SK-N-SH treated with all-trans-retinoic acid at 6 μM for 48 hours (cell line): ENCODE data around the gene COL6A2.

Experiments
- ATAC-seq: fragments of 200-7000 bp; cut with Tn5 transposase; 3 replicates; pipeline ENCODE4 v1.9.1; 2020; ENCODE audit warnings: mild to moderate bottlenecking, moderate library complexity
- ARNTL ChIP-seq: fragments of 450-650 bp; formaldehyde crosslinking; IDR thresholded peaks from 2 replicates; pipeline ENCODE4 v1.5.0; 2020; ENCODE audit warnings: low read depth, mild to moderate bottlenecking, moderate library complexity, borderline replicate concordance
- BACH2 ChIP-seq: fragments of 250-450 bp; sonication (Bioruptor Pico); IDR thresholded peaks from 2 replicates; pipeline ENCODE4 v1.9.0; 2021; ENCODE audit warnings: mild to moderate bottlenecking, borderline replicate concordance
- CREB5 ChIP-seq: fragments of 250-450 bp; sonication (Bioruptor Pico); IDR thresholded peaks from 2 replicates; pipeline ENCODE4 v1.5.1; 2020; ENCODE audit warnings: low read depth, mild to moderate bottlenecking, moderate library complexity
- CSDC2 ChIP-seq: fragments of 250-450 bp; sonication (Bioruptor Pico); IDR thresholded peaks from 2 replicates; pipeline ENCODE4 v1.5.0; 2020; ENCODE audit warnings: mild to moderate bottlenecking, moderate library complexity
- CSRNP3 ChIP-seq: fragments of 250-450 bp; sonication (Bioruptor Pico); IDR thresholded peaks from 2 replicates; pipeline ENCODE4 v1.5.1; 2021; ENCODE audit warnings: mild to moderate bottlenecking, moderate library complexity
- ESRRG ChIP-seq: fragments of 250-450 bp; sonication (Bioruptor Pico); IDR thresholded peaks from 2 replicates; pipeline ENCODE4 v1.6.1; 2021; ENCODE audit warnings: mild to moderate bottlenecking
- GLIS3 ChIP-seq: fragments of 250-450 bp; sonication (Bioruptor Pico); IDR thresholded peaks from 2 replicates; pipeline ENCODE4 v1.5.0; 2020; ENCODE audit warnings: mild to moderate bottlenecking, moderate library complexity
- ISL1 ChIP-seq: fragments of 250-450 bp; sonication (Bioruptor Pico); IDR thresholded peaks from 2 replicates; pipeline ENCODE4 v2.1.2; 2022; ENCODE audit warnings: mild to moderate bottlenecking, moderate library complexity
- OSR1 ChIP-seq: fragments of 250-450 bp; sonication (Bioruptor Pico); IDR thresholded peaks from 2 replicates; pipeline ENCODE4 v1.8.0; 2022; ENCODE audit warnings: moderate library complexity, mild to moderate bottlenecking, inconsistent platforms
- PATZ1 ChIP-seq: fragments of 250-450 bp; sonication (Bioruptor Pico); IDR thresholded peaks from 2 replicates; pipeline ENCODE4 v1.8.0; 2020; ENCODE audit warnings: mild to moderate bottlenecking, moderate library complexity, borderline replicate concordance
- POU6F1 ChIP-seq: fragments of 250-450 bp; sonication (Bioruptor Pico); IDR thresholded peaks from 2 replicates; pipeline ENCODE4 v1.8.0; 2021; ENCODE audit warnings: low read depth, mild to moderate bottlenecking, moderate library complexity, borderline replicate concordance
- PPARA ChIP-seq: fragments of 250-450 bp; sonication (Bioruptor Pico); IDR thresholded peaks from 2 replicates; pipeline ENCODE4 v1.5.0; 2020; ENCODE audit warnings: mild to moderate bottlenecking, borderline replicate concordance
- RARB ChIP-seq: fragments of 250-450 bp; sonication (Bioruptor Pico); IDR thresholded peaks from 2 replicates; pipeline ENCODE4 v1.8.0; 2021; ENCODE audit warnings: mild to moderate bottlenecking, moderate library complexity
- SNAI2 ChIP-seq: fragments of 250-450 bp; sonication (Bioruptor Pico); IDR thresholded peaks from 2 replicates; pipeline ENCODE4 v1.5.0; 2020; ENCODE audit warnings: mild to moderate bottlenecking, moderate library complexity
- TCF4 ChIP-seq: fragments of 250-450 bp; sonication (Bioruptor Pico); IDR thresholded peaks from 2 replicates; pipeline ENCODE4 v1.8.0; 2021; ENCODE audit warnings: mild to moderate bottlenecking, moderate library complexity, borderline replicate concordance
- TOX ChIP-seq: fragments of 250-450 bp; sonication (Bioruptor Pico); IDR thresholded peaks from 2 replicates; pipeline ENCODE4 v1.8.0; 2021; ENCODE audit warnings: mild to moderate bottlenecking, moderate library complexity, borderline replicate concordance
- ZC3H10 ChIP-seq: fragments of 250-450 bp; sonication (Bioruptor Pico); IDR thresholded peaks from 2 replicates; pipeline ENCODE4 v1.5.1; 2021; ENCODE audit warnings: mild to moderate bottlenecking, moderate library complexity
- ZFP3 ChIP-seq: fragments of 250-450 bp; sonication (Bioruptor Pico); IDR thresholded peaks from 2 replicates; pipeline ENCODE4 v1.5.0; 2020; ENCODE audit warnings: mild to moderate bottlenecking, moderate library complexity
- ZFP30 ChIP-seq: fragments of 450-650 bp; formaldehyde crosslinking; IDR thresholded peaks from 2 replicates; pipeline ENCODE4 v1.5.0; 2022; ENCODE audit warnings: mild to moderate bottlenecking, moderate library complexity
- ZNF565 ChIP-seq: fragments of 450-650 bp; formaldehyde crosslinking; conservative IDR thresholded peaks from 2 replicates; pipeline ENCODE4 v1.5.0; 2020; ENCODE audit warnings: low read depth, mild to moderate bottlenecking, moderate library complexity
- ZNF70 ChIP-seq: fragments of 450-650 bp; formaldehyde crosslinking; IDR thresholded peaks from 2 replicates; pipeline ENCODE4 v1.5.0; 2020; ENCODE audit warnings: mild to moderate bottlenecking, moderate library complexity

Gene COL6A2

GRCh38 chr21:46111193-46111571, 13.3 kb downstream of the COL6A2 start:
- ATAC-seq = no peak
- TF ChIP-seq RARB (CRISPR knock-in tag) (no peak), ZFP3 (no peak), ZNF565 (no peak), CREB5 (no peak), CSDC2 (CRISPR knock-in tag) (no peak), PPARA (no peak), OSR1 (no peak), BACH2 (CRISPR knock-in tag) (no peak), ZC3H10 (CRISPR knock-in tag) (no peak), ZNF70 (no peak), SNAI2 (CRISPR knock-in tag) (no peak), TOX (no peak), GLIS3 (no peak), PATZ1 (CRISPR knock-in tag) (no peak), ISL1 (no peak), ESRRG (CRISPR knock-in tag) (no peak), ARNTL (CRISPR knock-in tag) (no peak), CSRNP3 (CRISPR knock-in tag) (no peak)

GRCh38 chr21:46111857-46112724, 14.2 kb downstream of the COL6A2 start:
- ATAC-seq = no peak

GRCh38 chr21:46112725-46113215, 14.9 kb downstream of the COL6A2 start:
- no peak for ATAC-seq
- no peak for TF ChIP-seq CSRNP3 (CRISPR knock-in tag)
- no peak for TF ChIP-seq POU6F1
- TF ChIP-seq SNAI2 (CRISPR knock-in tag) = no peak
- no peak for TF ChIP-seq CREB5
- no peak for TF ChIP-seq TOX
- TF ChIP-seq ZC3H10 (CRISPR knock-in tag) = no peak
- no peak for TF ChIP-seq ZNF70
- TF ChIP-seq ESRRG (CRISPR knock-in tag) = no peak
- TF ChIP-seq BACH2 (CRISPR knock-in tag) = no peak

More at GRCh38 chr21:46111857-46112724, 14.2 kb downstream of the COL6A2 start:
- no peak for TF ChIP-seq ZNF70
- TF ChIP-seq ZFP30 = no peak
- TF ChIP-seq ARNTL (CRISPR knock-in tag) = no peak
- TF ChIP-seq RARB (CRISPR knock-in tag) = no peak
- TF ChIP-seq TOX = no peak
- TF ChIP-seq CREB5 = no peak
- no peak for TF ChIP-seq CSDC2 (CRISPR knock-in tag)
- no peak for TF ChIP-seq TCF4 (CRISPR knock-in tag)
- TF ChIP-seq BACH2 (CRISPR knock-in tag) = no peak
